PC-9 (cell line): ENCODE measurements around the gene FLNB. TPM values are rescaled to one million over a fixed set of nuclear protein-coding genes. Genes with fewer than 3 reads are reported as not detected.

Experiments
- BruUV-seq: library from RNA; stranded (reverse); fragments of 400-500 nt; replicated peaks from 2 replicates; lab custom pipeline; 2021; lab: Mats Ljungman, UMichigan
- CTCF ChIA-PET: fragments of 300-600 bp; sonication (Branson Sonifier 250); formaldehyde crosslinking; loops from one replicate; lab custom pipeline; 2022; ENCODE audit warnings: antibody characterized with exemption; lab: Charles Lee
- POLR2A ChIA-PET: fragments of 300-600 bp; sonication (Branson Sonifier 250); formaldehyde crosslinking; loops from one replicate; lab custom pipeline; 2022; ENCODE audit warnings: antibody characterized with exemption; ENCODE audit not compliant: unreplicated experiment; lab: Charles Lee
- DNase-seq, 2 experiments: peaks; one replicate each; pipeline versions ENCODE4 v3.0.0 to v3.0.0-alpha.2; 2015 to 2022; ENCODE audit warnings: mixed read lengths in 1 of 2
- H2AFZ ChIP-seq: fragments of 200-600 bp; sonication (generic); 2 replicates; pipeline ENCODE4 v1.8.1; 2017; ENCODE audit warnings: antibody characterized with exemption
- H3F3A ChIP-seq: fragments of 200-600 bp; sonication (generic); 2 replicates; pipeline ENCODE4 v1.8.1; 2017; ENCODE audit warnings: antibody characterized with exemption, mild to moderate bottlenecking, low read depth; ENCODE audit not compliant: insufficient read depth
- H3K27ac ChIP-seq: fragments of 200-600 bp; sonication (generic); 2 replicates; pipeline ENCODE4 v1.6.1; 2016; ENCODE audit warnings: mixed run types
- H3K27me3 ChIP-seq: fragments of 200-600 bp; sonication (generic); 2 replicates; pipeline ENCODE4 v1.6.1; 2016; ENCODE audit warnings: low read depth, mixed run types; ENCODE audit not compliant: insufficient read depth
- H3K36me3 ChIP-seq: fragments of 200-600 bp; sonication (generic); 2 replicates; pipeline ENCODE4 v1.6.1; 2016; ENCODE audit warnings: low read depth, mixed run types
- H3K4me1 ChIP-seq: fragments of 200-600 bp; sonication (generic); replicated peaks from 2 replicates; pipeline ENCODE4 v1.6.1; 2016; ENCODE audit warnings: mixed run types; ENCODE audit not compliant: insufficient read depth
- H3K4me2 ChIP-seq: fragments of 200-600 bp; sonication (generic); 2 replicates; pipeline ENCODE4 v1.6.1; 2017; ENCODE audit warnings: mixed run types
- H3K4me3 ChIP-seq: fragments of 200-600 bp; sonication (generic); 2 replicates; pipeline ENCODE4 v1.6.1; 2016; ENCODE audit warnings: mixed run types
- H3K79me2 ChIP-seq: fragments of 200-600 bp; sonication (generic); 2 replicates; pipeline ENCODE4 v1.6.1; 2017; ENCODE audit warnings: low read depth, mixed run types
- H3K9me2 ChIP-seq: fragments of 200-600 bp; sonication (generic); 2 replicates; pipeline ENCODE4 v1.8.1; 2017; ENCODE audit warnings: mild to moderate bottlenecking; ENCODE audit not compliant: insufficient read depth
- H3K9me3 ChIP-seq: fragments of 200-600 bp; sonication (generic); 2 replicates; pipeline ENCODE4 v1.8.1; 2016; ENCODE audit warnings: low read depth; ENCODE audit not compliant: insufficient read depth
- H4K20me1 ChIP-seq: fragments of 200-600 bp; sonication (generic); 2 replicates; pipeline ENCODE4 v1.8.1; 2017; ENCODE audit not compliant: insufficient read depth
- CTCF ChIP-seq: fragments of 200-600 bp; sonication (generic); conservative IDR thresholded peaks from 2 replicates; pipeline ENCODE4 v1.6.1; 2017; ENCODE audit warnings: mixed run types, antibody characterized with exemption, mild to moderate bottlenecking, moderate library complexity
- EZH2 ChIP-seq: fragments of 200-600 bp; sonication (generic); IDR thresholded peaks from 2 replicates; pipeline ENCODE4 v1.8.0; 2017; ENCODE audit warnings: antibody characterized with exemption, low read depth
- intact Hi-C: fragments of 100-400 bp; cut with micrococcal nuclease; formaldehyde crosslinking; loops from one replicate; pipeline ENCODE4 v1.10.0; 2022; ENCODE audit not compliant: unreplicated experiment
- total RNA-seq: library from RNA; stranded (reverse); gene quantifications from 2 replicates; pipeline ENCODE4 v1.2.3, GENCODE V29; 2021

Gene FLNB
- total RNA-seq, 1 experiment from 2014 or later = 349 TPM

DNA sequence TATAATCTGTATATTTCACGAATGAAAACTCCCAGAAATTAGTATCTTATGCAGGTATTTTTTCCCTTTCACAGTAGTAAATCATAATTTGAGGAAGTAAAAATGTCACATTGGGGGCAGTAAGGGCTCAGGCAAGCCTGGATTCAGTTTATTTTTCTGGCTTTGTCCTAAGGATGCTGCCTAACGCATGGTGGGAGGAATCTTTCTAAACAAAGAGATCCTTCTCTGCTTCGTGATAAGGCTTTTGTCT lies 166.9 kb downstream of the FLNB start:
- no peaks in the 10 kb centered on the region for H3K79me2 ChIP-seq
- no TSS peak for BruUV-seq

DNA sequence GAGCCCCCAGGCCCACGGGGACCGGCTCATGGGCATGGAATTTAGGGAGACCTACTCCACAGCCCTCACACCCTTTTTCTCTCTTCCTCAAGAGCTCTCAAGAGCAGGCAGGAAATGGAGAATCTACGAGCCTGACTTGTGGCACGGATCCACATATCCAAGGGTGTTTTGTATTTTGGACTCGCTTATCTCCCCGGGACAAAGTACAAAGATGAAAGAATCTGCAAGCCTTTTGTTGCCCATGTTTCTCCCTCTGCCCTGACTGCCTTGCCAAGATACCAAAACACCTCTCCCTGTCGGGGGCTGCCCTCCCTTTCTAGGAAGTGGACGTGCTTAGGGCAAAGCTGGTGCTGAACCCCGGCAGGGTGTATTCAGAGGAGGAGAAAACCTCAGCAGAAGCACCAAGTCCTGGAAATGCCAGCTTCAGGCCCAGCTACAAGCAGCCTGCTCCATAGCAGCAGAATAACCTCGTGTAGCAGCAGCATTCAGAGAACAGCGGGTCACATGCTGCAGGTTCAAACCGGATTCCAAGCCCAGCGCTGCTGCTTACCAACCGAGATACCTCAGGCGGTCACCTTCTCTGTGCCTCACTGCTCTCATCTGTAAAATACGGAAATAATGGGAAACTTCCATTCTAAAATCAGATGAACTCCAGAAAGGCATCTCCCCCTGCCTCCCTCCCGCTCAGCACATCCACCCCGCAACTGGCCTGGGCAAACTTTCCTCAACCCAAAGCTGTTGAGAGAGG lies 167.4 kb downstream of the FLNB start:
- H3K4me1 ChIP-seq = no peaks in the 10 kb centered on the region; the same call in none of the 2 replicates
- TSS peak; percentile 7 for BruUV-seq
- no peak overlapping the region for H2AFZ ChIP-seq
- intact Hi-C loops = loop anchor here (10.0 kb wide), 1 partner anchor 311 kb away; no protein-coding TSS in a partner anchor
- CTCF ChIA-PET = interaction anchor here (0.6 kb wide), 1 partner anchor 41 kb away, joined by 3 read pairs; no protein-coding TSS in a partner anchor
- POLR2A ChIA-PET = no interaction called here
- H3K4me2 ChIP-seq = no peak overlapping the region
- H3K79me2 ChIP-seq = no peaks in the 10 kb centered on the region
- TF ChIP-seq CTCF = no peak
- TF ChIP-seq EZH2 = no peak
- no peak overlapping the region for H3K4me3 ChIP-seq
- H3K27me3 ChIP-seq = no peaks in the 10 kb centered on the region
- no peaks in the 10 kb centered on the region for H3K9me2 ChIP-seq
- H3K27ac ChIP-seq = no peak overlapping the region
- DNase-seq = no peak
- H3K36me3 ChIP-seq = no peaks in the 10 kb centered on the region
- no peaks in the 10 kb centered on the region for H4K20me1 ChIP-seq
- H3F3A ChIP-seq = peaks cover 53% of the 10 kb centered on the region
- no peaks in the 10 kb centered on the region for H3K9me3 ChIP-seq

More for the DNA sequence above, 166.9 kb downstream of the FLNB start:
- Histone ChIP-seq H4K20me1 (no peaks in the 10 kb centered on the region), H3K9me3 (no peaks in the 10 kb centered on the region), H3K4me1 (no peaks in the 10 kb centered on the region; the same call in 1 of the 2 replicates), H3K27ac (no peak overlapping the region), H3K36me3 (0 out of 2 replicates have a peak, but pooled peaks cover under 1% of the 10 kb centered on the region), H3F3A (peaks cover 55% of the 10 kb centered on the region), H3K4me2 (no peak overlapping the region), H3K4me3 (no peak overlapping the region), H3K9me2 (no peaks in the 10 kb centered on the region), H2AFZ (no peak overlapping the region), H3K27me3 (no peaks in the 10 kb centered on the region)
- intact Hi-C loops = loop anchor here (10.0 kb wide), 1 partner anchor 310 kb away; no protein-coding TSS in a partner anchor
- ChIA-PET POLR2A (no interaction called here), CTCF (no interaction called here)
- DNase-seq = no peak
- no peak for TF ChIP-seq EZH2
- TF ChIP-seq CTCF = no peak

- Histone ChIP-seq H3K4me3 (no peak overlapping the region), H2AFZ (no peak overlapping the region), H3K4me1 (peaks cover 5% of the 10 kb centered on the region), H4K20me1 (no peaks in the 10 kb centered on the region), H3K27me3 (no peaks in the 10 kb centered on the region), H3K4me2 (no peak overlapping the region), H3K27ac (no peak overlapping the region), H3F3A (peaks cover 53% of the 10 kb centered on the region), H3K36me3 (no peaks in the 10 kb centered on the region), H3K79me2 (no peaks in the 10 kb centered on the region), H3K9me2 (no peaks in the 10 kb centered on the region), H3K9me3 (no peaks in the 10 kb centered on the region)
- TF ChIP-seq EZH2 (no peak), CTCF (no peak)
- ChIA-PET POLR2A (no interaction called here), CTCF (interaction anchor here (0.6 kb wide), 1 partner anchor 40 kb away, joined by 3 read pairs; no protein-coding TSS in a partner anchor)
- DNase-seq = no peak
- intact Hi-C loops = loop anchor here (10.0 kb wide), 1 partner anchor 311 kb away; no protein-coding TSS in a partner anchor
- no TSS peak for BruUV-seq
These were observed 167.9 kb downstream of the FLNB start for GRCh38 chr3:58176185-58176530.
